Right lobe of liver (tissue), 6 donors: ENCODE results near the gene STX11. TPM values are rescaled to one million over a fixed set of nuclear protein-coding genes. Genes with fewer than 3 reads are reported as not detected.
A peak's percentile ranks its signal among the peaks of the same experiment; 100 is the strongest.

ENCODE experiments used
- ATAC-seq, 4 donors: fragments of 200-7000 bp; cut with Tn5 transposase; one replicate each; pipeline ENCODE4 v1.9.1; 2020; ENCODE audit warnings: mild to moderate bottlenecking in 4 of 4, moderate library complexity in 4 of 4
- DNase-seq, 3 donors: peaks; one replicate each; pipeline ENCODE4 v3.0.0-alpha.2; 2020
- H3K27ac ChIP-seq, 3 donors: fragments of 200-600 bp; one replicate each; pipeline ENCODE4 v1.8.0; 2022
- H3K27me3 ChIP-seq, 2 donors: fragments of 200-600 bp; one replicate each; pipeline ENCODE4 v1.8.0; 2022
- H3K36me3 ChIP-seq, 4 donors: fragments of 200-600 bp; sonication (generic) in 1 of 4; one replicate each; pipeline versions ENCODE4 v1.5.1 to v1.8.0; 2017 to 2022; ENCODE audit warnings: control low read depth in 1 of 4
- H3K4me1 ChIP-seq, 4 donors: fragments of 200-600 bp; sonication (generic) in 1 of 4; one replicate each; pipeline versions ENCODE4 v1.5.1 to v1.8.0; 2017 to 2022; ENCODE audit warnings: control low read depth in 1 of 4
- H3K4me3 ChIP-seq, 3 donors: fragments of 200-600 bp; one replicate each; pipeline ENCODE4 v1.8.0; 2022
- H3K9me3 ChIP-seq, 4 donors: fragments of 200-600 bp; sonication (generic) in 1 of 4; one replicate each; pipeline versions ENCODE4 v1.5.1 to v1.8.0; 2017 to 2022; ENCODE audit warnings: control low read depth in 1 of 4
- CTCF ChIP-seq, 4 donors: fragments of 200-600 bp in 3 of 4; fragments of 450-650 bp in 1 of 4; IDR thresholded peaks; one replicate each; pipeline versions ENCODE4 v1.5.1 to v1.8.0; 2016 to 2022; ENCODE audit warnings: antibody characterized with exemption in 4 of 4, mild to moderate bottlenecking in 2 of 4
- POLR2A ChIP-seq: fragments of 450-650 bp; IDR thresholded peaks from one replicate; pipeline ENCODE4 v1.6.1; 2017; ENCODE audit warnings: antibody characterized with exemption, mild to moderate bottlenecking
- WGBS: methylation state at CpG from one replicate; pipeline ENCODE4 v1.1.6; 2018; ENCODE audit warnings: low coverage, low lambda C conversion rate; ENCODE audit not compliant: insufficient coverage; ENCODE audit errors: missing lambda C conversion rate; 5-methylcytosine and 5-hydroxymethylcytosine counted together
- intact Hi-C, 2 donors: fragments of 100-400 bp; cut with DNase I; formaldehyde crosslinking; loops; one replicate each; pipeline versions ENCODE4 v1.11.2 to v1.14.1; 2022
- total RNA-seq, 6 experiments: library from RNA; depleted of rRNA in 2 of 6; stranded (reverse); fragments of >200 nt in 2 of 6; fragmentation: NEBNext Ultra II Directional in 3 of 6; extraction: Animal tissue kit (Norgen Biotek cat#: 25700) in 3 of 6; gene quantifications; one replicate each; pipeline versions ENCODE4 v1.1.0 to v1.2.4, GENCODE V29; 2016 to 2023
- donor health status: DM: no; HTN: yes; CAD: no.
- donor health status: DM: no; HTN: no; CAD: no.
- donor health status: DM: no; HTN: no; CAD: no.
- donor health status: DM: no; HTN: yes; CAD: no.
- donor health status: DM: no; HTN: yes; CAD: no.

The STX11 gene
- total RNA-seq, 6 experiments from 2014 or later = 0.86 to 7.4 (median 4.1) TPM

GRCh38 chr6:144162977-144163376, 12.7 kb downstream of the STX11 start:
- TF ChIP-seq POLR2A (no peak), CTCF (IDR thresholded peaks at IDR 0.05) (no peak)
- H3K36me3 ChIP-seq = no peaks in the 10 kb centered on the region
- H3K4me1 ChIP-seq = no peaks in the 10 kb centered on the region
- no peaks in the 10 kb centered on the region for H3K9me3 ChIP-seq
- no peak for DNase-seq
- 55% methylated on average over 7 of the region's 7 CpGs for WGBS
- H3K4me3 ChIP-seq = no peak overlapping the region
- ATAC-seq = peak in 1 of 4 donors; percentile 35
- intact Hi-C loops = no loop called here
- H3K27ac ChIP-seq = no peak overlapping the region
- H3K27me3 ChIP-seq = no peaks in the 10 kb centered on the region

GRCh38 chr6:144165784-144166183, 15.5 kb downstream of the STX11 start:
- TF ChIP-seq CTCF (IDR thresholded peaks at IDR 0.05) (no peak), POLR2A (no peak)
- no peaks in the 10 kb centered on the region for H3K4me1 ChIP-seq
- H3K36me3 ChIP-seq = no peaks in the 10 kb centered on the region
- intact Hi-C loops = no loop called here
- H3K27me3 ChIP-seq = no peaks in the 10 kb centered on the region
- WGBS = 71% methylated on average over 5 of the region's 5 CpGs
- no peaks in the 10 kb centered on the region for H3K9me3 ChIP-seq
- ATAC-seq (no peak), DNase-seq (no peak)
- H3K27ac ChIP-seq = no peak overlapping the region
- H3K4me3 ChIP-seq = no peak overlapping the region

GRCh38 chr6:144170044-144170443, 19.7 kb downstream of the STX11 start:
- DNase-seq (no peak), ATAC-seq (no peak)
- intact Hi-C loops = no loop called here
- Histone ChIP-seq H3K27ac (no peak overlapping the region), H3K27me3 (no peaks in the 10 kb centered on the region), H3K9me3 (no peaks in the 10 kb centered on the region), H3K4me1 (no peaks in the 10 kb centered on the region), H3K36me3 (no peaks in the 10 kb centered on the region), H3K4me3 (no peak overlapping the region)
- no peak for TF ChIP-seq POLR2A
- TF ChIP-seq CTCF (IDR thresholded peaks at IDR 0.05) = no peak
- WGBS = 93% methylated on average over 2 of the region's 2 CpGs

GRCh38 chr6:144171406-144171805, 21.1 kb downstream of the STX11 start:
- ATAC-seq (no peak), DNase-seq (no peak)
- Histone ChIP-seq H3K4me3 (no peak overlapping the region), H3K27ac (no peak overlapping the region), H3K9me3 (no peaks in the 10 kb centered on the region), H3K4me1 (no peaks in the 10 kb centered on the region), H3K36me3 (no peaks in the 10 kb centered on the region), H3K27me3 (no peaks in the 10 kb centered on the region)
- intact Hi-C loops = no loop called here
- 66% methylated on average over 3 of the region's 3 CpGs for WGBS
- TF ChIP-seq POLR2A = no peak
- TF ChIP-seq CTCF (IDR thresholded peaks at IDR 0.05) = no peak

- TF ChIP-seq CTCF (IDR thresholded peaks at IDR 0.05) (no peak), POLR2A (no peak)
- intact Hi-C loops = no loop called here
- 78% methylated on average over 5 of the region's 5 CpGs for WGBS
- Histone ChIP-seq H3K36me3 (no peaks in the 10 kb centered on the region), H3K27me3 (no peaks in the 10 kb centered on the region), H3K4me3 (no peak overlapping the region), H3K4me1 (no peaks in the 10 kb centered on the region), H3K9me3 (no peaks in the 10 kb centered on the region), H3K27ac (no peak overlapping the region)
- DNase-seq = no peak
- no peak for ATAC-seq
Observed at GRCh38 chr6:144174006-144174405, 23.7 kb downstream of the STX11 start.
